H1 (cell line): Measurements from ENCODE around the gene JMJD1C. TPM values are rescaled to one million over a fixed set of nuclear protein-coding genes. Genes with fewer than 3 reads are reported as not detected.

Source experiments
- CBX5 ChIP-seq: fragments of 300-800, 300-1000 bp; sonication (generic); IDR thresholded peaks from 2 replicates; pipeline ENCODE4 v1.7.1; 2016; ENCODE audit warnings: antibody characterized with exemption, low read length, low read depth
- CHD7 ChIP-seq: fragments of 300-600 bp; sonication (generic); IDR thresholded peaks from 2 replicates; pipeline ENCODE4 v1.7.1; 2012; ENCODE audit warnings: low read length, moderate library complexity, mild to moderate bottlenecking, inconsistent platforms; ENCODE audit not compliant: insufficient replicate concordance
- EGR1 ChIP-seq: IDR thresholded peaks from 2 replicates; pipeline ENCODE4 v1.6.1; 2011; ENCODE audit warnings: low read depth, low read length, borderline replicate concordance
- FOSL1 ChIP-seq: IDR thresholded peaks from 2 replicates; pipeline ENCODE4 v1.6.1; 2011; ENCODE audit warnings: mild to moderate bottlenecking, low read depth, low read length, moderate library complexity; ENCODE audit not compliant: insufficient read depth
- JUN ChIP-seq: IDR thresholded peaks from 2 replicates; pipeline ENCODE4 v1.6.1; 2011; ENCODE audit warnings: low read depth, mild to moderate bottlenecking, improper control_type of control experiment, low read length
- MAFK ChIP-seq: IDR thresholded peaks from 2 replicates; pipeline ENCODE4 v1.6.1; 2012; ENCODE audit warnings: low read depth, mild to moderate bottlenecking, improper control_type of control experiment, low read length
- POLR2A ChIP-seq, 2 experiments: IDR thresholded peaks; 1 replicate in 1 of 2; 2 replicates in 1 of 2; pipeline ENCODE4 v1.6.1; 2011; ENCODE audit warnings: low read depth in 2 of 2, low read length in 2 of 2, mild to moderate bottlenecking in 2 of 2; ENCODE audit errors: control extremely low read depth in 1 of 2
- SIN3A ChIP-seq, 2 experiments: IDR thresholded peaks in 1 of 2; conservative IDR thresholded peaks in 1 of 2; 2 replicates each; pipeline ENCODE4 v1.6.1; 2011 to 2012; ENCODE audit warnings: low read length in 2 of 2, improper control_type of control experiment in 1 of 2, low read depth in 1 of 2, mild to moderate bottlenecking in 1 of 2
- YY1 ChIP-seq: IDR thresholded peaks from 2 replicates; pipeline ENCODE4 v1.6.1; 2011; ENCODE audit warnings: low read depth, mild to moderate bottlenecking, low read length
- polyA plus RNA-seq, 7 experiments: library from polyadenylated mRNA; depleted of rRNA in 3 of 7; stranded (reverse) in 5 of 7; unstranded in 2 of 7; fragments of >200 nt in 5 of 7; fragments of 200-250 nt in 2 of 7; gene quantifications; 1 replicate in 5 of 7; 2 replicates in 1 of 7; 4 replicates in 1 of 7; pipeline versions ENCODE4 v1.2.1 to v1.2.3, GENCODE V29; 2011 to 2013; ENCODE audit warnings: missing spikeins in 2 of 7, mixed read lengths in 2 of 7
- total RNA-seq: library from RNA; stranded (reverse); fragmentation: NEBNext Ultra II Directional; extraction: Animal tissue kit (Norgen Biotek cat#: 25700); gene quantifications from 2 replicates; pipeline ENCODE4 v1.2.1, GENCODE V29; 2021

JMJD1C gene
- total and polyA plus RNA-seq, 2 of the 8 experiments (the other 6 are each of a cell fraction or from before 2014, with no cell fraction given) = 54.5 to 210 TPM

GRCh38 chr10:63493004-63493403 lies 27.2 kb upstream of the JMJD1C start (continued):
- TF ChIP-seq CHD7 = no peak
- no peak for TF ChIP-seq MAFK
- TF ChIP-seq EGR1 = no peak
- TF ChIP-seq JUN = no peak
- no peak for TF ChIP-seq YY1
- no peak for TF ChIP-seq CBX5
- no peak for TF ChIP-seq FOSL1
- no peak for TF ChIP-seq SIN3A (conservative IDR thresholded peaks at IDR 0.05 in 1 of 2, IDR thresholded peaks at IDR 0.05 in 1 of 2; ENCODE audit: low read depth in 1 of 2, low read length in 2 of 2)
- TF ChIP-seq POLR2A (IDR thresholded peaks at IDR 0.05; ENCODE audit: control extremely low read depth in 1 of 2, low read depth in 2 of 2, low read length in 2 of 2) = no peak
- TF ChIP-seq, all 59 proteins: peak for 0
